ENCODE data around the gene IQGAP1.

GRCh38 chr15:90470453-90470852 lies 82.4 kb downstream of the IQGAP1 start:
- TF ChIP-seq POLR2A (IDR thresholded peaks at IDR 0.05) (no peak), POLR2AphosphoS5 (IDR thresholded peaks at IDR 0.05) (no peak), CTCF (IDR thresholded peaks at IDR 0.05) (no peak)
